HG03045 (cell line): ENCODE data around the gene GNL1.

Experiments used
- ATAC-seq: cut with Tn5 transposase; IDR thresholded peaks from one replicate; pipeline ENCODE4 v1.9.1; 2021; ENCODE audit warnings: mild to moderate bottlenecking, moderate library complexity; ENCODE audit not compliant: unreplicated experiment

Gene GNL1

DNA sequence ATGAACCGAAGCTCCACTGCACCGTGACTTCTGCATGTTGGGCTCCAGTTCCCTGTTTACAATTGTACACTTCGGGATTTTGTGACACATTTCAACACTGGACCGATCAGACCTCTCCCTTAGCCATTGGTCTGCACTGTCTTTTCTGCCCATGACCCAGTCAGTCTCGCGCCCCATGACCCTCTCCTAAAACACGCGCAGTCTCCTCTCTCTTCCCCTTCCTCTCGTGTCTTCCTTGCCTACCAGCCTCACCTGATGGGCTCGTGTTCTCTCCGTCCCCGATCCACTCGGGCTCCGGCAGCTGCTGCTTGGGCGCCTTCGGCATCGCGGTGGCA is 14.4 kb upstream of the GNL1 start:
- peak; percentile 28 for ATAC-seq

DNA sequence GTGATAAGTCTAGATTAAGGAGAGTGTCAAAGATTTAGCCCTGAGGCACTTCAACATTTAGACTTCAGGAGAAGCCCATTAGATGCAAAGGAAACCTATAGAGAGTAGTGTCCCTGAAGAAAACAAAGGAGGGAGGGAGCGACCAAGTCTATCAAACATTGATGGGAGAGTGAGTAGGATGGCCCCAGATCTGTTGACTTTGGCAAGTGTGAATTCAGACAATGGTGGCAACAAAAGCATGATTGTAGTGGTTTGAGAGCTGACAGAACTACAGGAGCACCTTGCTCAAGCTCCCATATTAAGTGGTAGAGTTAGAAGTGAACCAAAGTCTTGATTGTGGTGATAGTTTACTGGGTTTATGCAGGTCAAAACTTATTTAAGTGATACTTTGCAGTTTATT is 14.0 kb upstream of the GNL1 start:
- no peak for ATAC-seq

DNA sequence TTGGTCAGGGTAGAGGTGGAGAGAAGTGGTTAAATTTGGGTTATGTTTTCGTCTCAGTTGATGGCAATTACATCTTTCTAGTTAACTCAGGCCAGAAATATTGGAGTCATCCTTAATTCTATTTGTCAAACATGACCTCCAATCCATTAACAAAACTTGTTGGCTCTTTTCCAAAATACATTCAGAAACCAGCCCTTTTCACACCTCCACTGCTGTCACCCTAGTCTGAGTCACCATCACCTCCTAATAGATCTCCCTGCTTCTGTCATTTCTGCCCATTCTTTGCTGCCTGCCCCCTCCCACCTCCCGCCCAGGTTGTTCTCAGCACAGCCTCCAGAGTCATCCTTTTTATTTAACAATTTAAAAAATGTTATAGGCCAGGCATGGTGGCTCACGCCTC is 12.0 kb upstream of the GNL1 start:
- ATAC-seq = no peak

DNA sequence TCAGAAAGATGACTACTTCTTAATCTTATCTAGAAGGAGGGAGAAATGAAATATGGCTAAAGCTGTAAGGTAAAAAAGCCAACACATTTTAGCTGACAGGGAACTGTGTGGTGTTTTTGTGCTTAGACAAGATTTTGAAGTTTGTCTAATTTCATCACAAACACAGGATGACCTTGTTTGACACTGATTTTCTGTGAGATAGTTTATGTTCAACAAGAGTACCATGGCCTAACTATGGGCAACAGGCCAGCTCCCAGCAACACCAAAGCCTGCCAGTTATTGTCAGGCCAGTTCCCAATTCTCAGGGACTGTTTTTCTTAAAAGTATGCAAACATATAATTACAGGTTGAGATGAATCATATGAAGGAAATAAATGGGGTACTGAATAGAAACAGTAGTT is 9.5 kb upstream of the GNL1 start:
- no peak for ATAC-seq

DNA sequence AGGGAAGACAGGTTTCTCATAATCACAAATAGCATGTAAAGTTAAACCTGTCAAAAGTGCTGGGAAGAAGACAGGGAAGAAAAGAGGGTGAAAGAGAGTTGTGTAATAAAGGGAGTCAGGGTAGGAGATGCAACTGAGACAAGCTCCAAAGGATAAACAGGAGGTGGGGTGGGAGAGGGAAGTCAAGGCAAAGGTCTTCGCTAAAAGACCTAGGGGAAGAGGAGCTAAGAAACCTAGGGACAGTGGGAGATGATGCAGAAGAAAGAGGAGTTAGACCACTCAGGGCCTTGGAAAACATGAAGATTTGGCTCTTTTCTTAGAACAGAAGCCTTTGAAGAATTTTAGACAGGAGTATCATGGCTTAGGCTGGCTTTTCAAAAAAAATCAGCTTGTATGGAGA is 7.8 kb upstream of the GNL1 start:
- ATAC-seq = no peak

DNA sequence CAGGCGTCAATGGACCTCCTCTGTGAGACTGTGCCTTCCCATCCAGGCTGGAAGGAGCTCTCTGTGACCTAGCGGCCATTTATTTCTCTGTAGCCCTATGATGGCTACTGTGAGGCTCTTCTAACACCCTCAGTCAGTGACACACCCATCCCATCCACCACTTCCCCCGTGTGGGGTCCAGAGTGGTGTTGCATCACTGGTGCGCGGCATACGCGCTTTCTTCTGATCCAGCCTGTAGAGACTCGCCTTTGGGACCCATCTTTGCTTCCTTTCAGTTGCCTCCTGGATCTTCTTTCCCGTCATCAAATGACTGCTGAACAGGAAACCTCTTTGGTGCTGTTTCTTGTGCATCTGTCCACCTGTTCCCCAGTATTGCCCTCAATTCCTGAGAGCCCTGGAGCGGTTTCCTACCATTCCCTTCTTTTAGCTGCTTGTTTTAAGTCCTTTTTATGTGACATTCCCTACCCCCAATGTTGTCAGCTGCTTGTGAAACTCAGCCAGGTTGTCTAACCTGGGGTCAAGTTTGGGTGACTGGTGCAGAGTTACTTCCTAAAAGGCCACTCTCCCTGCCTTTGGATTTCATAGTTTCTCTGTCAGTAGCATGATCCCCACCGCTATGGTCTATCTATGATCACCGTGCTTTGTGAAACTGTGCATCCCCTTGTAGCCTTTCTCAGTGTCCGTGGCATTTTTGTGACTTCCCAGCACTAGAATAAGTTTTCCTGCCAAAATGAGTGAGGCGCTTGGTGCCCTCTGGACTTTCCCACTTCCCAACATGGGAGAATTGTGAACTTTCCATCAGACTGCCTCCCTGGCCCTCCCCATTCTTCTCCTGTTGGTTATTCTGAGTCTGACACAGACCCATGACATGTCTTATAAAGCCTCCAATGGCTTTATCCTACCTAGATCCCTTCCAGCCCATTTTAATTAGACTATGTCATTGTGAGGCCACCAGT is 6.5 kb upstream of the GNL1 start:
- ATAC-seq = no peak

DNA sequence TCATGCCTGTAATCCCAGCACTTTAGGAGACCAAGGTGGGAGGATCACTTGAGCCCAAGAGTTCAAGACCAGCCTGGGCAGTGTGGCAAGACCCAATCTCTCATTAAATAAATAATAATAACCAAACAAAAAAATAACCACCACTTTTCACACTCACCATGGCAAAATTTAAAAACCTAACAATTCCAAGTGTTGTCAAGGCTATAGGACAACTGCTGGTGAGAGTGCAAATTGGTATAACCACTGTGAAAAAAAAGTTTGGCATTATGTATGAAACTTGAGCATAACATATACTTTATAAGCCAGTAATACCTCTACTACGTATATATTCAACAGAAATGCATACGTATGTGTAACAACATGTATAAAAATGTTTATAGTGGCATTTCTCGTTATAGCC is 4.6 kb upstream of the GNL1 start:
- ATAC-seq = no peak

DNA sequence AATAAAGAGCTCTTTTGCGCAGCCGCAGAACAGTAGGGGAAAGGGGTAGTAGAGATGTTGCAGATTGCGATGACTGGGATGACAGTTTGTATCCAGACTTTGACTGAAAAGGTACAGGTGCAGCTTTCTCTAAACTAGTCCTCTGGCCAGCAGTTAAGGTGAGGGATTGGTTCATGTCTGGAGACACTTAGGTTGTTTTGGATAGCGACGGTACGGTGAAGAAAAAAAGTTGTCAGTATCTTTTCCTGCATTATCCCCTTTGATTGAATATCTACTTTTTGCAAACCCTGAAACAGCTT is 1.3 kb upstream of the GNL1 start:
- ATAC-seq = no peak

DNA sequence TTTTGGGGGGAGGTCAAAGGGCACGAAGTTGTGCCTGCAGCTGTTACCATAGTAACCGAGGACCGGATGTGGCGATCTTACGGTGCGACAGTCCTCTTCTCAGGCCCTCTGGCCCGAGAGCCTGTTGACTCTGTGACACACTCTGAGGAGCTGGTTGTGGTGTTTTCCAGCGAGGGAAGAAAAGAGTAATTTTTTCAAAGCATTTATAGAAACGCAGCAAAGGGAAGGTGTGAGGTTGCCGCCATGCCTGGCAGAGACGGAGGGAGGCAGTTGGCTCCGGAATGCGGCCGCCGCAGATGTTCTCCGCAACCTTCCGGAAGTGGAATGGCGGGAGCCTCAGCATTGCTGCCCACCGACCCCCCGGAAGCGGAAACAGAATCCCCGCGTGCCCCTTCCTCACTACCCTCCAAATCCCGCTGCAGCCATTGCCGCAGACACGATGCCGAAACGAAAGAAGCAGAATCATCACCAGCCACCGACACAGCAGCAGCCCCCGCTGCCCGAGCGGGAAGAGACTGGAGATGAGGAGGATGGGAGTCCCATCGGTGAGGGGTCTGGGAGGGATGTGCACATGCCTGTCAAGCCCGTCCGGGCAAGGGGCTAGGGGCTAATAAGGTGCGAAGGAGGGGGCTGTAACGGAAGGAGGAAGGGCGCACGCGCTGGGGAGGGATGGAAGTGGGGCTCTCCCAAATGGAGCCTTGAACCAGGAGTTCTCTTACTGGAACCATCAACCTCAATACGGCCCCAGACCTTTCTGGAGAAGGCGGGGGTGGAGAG is 805 bp upstream of the GNL1 start, which contains the start of gene PRR3:
PRR3 (plus strand) TSS at position 390 of the 777 bp plus-strand sequence; CDS start at position 440, 50 bp downstream.
- ATAC-seq = peak; percentile 54

DNA sequence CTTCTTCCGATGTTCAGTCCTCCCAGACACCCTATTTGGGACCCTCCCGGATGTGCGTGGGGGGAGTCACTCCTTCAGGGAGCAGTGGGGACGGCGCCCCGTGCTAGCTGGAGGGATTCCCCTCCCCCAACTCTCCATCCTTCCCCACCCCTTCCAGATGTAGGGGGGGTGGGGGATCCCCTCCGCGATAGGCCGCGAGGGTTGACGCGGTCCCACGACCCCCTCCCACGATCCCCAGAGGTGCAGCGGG is 548 bp downstream of the GNL1 start:
- ATAC-seq = no peak

DNA sequence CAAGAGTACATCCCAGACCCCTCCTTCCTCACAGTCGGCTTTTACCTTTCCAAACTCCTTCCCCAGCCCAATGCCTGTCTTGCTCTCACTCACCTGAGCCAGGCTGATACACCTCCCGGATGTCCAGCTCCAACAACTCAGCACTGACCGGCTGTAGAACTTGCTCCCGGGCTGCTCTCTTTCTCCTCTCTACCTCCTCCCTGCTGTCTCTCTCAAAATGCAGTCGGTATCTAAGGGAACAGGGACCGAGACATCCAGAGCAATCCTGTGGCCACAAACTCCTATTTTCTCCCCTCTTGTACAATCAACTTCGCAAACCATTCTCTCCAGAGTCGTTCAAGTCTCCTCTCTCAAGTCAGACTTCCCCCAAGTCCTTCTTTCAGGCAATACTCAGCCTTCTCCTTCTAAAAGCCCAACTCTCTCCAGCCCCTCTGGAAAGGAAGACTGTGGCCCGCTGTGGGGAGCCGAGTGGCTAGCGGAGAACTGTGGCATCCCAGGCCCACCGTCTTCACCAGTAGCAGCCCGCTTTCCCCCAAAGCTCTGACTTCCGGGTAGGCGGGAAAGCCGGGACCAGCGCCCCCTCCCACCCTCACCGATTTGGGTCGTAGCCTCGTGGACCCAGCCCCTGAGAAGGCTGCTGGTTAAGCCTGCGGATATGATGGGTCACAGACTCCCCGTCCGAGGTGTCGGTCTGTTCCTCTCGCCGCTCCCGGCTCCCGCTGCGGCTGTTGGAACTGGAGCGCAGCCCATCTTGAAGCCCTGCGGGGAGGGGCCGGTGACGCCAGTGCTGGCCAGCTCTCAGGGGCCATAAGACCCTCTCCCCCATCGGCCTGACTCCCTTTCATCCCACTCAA is 1.1 kb downstream of the GNL1 start:
- no peak for ATAC-seq

DNA sequence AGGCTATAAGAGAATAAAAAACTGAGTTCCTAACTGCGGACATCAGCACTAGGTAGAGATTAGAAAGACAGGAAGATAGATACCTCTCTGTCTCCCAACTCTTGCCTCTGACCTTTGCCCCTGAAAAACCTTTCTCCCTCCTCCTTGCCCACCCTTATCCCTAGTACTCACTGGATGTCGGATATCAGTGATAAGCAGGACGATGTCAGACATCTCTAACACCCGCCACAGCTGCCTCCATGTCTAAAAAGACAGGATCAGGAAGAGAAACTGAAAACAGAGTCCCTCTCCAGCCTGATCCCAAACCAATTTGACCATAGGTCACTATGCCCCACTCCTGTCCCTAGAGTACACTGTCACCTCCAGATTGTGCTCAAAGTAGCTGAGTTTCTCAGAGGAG is 1.9 kb downstream of the GNL1 start:
- no peak for ATAC-seq

DNA sequence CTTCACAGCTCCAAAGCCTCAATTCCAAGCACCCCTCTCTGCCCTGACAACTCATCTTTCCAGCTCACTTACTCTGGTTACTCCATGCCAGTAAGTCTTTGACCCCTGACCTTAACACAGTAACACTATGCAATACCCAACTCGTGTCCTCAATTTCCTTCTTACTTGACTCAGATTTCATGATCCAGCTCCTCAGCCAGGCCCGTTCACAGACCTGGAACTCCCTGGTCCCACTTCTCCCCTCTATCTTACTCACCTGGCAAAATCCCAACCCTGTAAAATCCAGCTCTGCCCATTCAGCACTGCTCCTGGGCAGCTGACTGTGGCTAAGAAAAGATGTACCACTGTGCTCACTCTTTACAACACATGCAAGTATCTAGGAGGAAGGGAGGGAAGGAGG is 7.9 kb downstream of the GNL1 start:
- ATAC-seq = no peak

DNA sequence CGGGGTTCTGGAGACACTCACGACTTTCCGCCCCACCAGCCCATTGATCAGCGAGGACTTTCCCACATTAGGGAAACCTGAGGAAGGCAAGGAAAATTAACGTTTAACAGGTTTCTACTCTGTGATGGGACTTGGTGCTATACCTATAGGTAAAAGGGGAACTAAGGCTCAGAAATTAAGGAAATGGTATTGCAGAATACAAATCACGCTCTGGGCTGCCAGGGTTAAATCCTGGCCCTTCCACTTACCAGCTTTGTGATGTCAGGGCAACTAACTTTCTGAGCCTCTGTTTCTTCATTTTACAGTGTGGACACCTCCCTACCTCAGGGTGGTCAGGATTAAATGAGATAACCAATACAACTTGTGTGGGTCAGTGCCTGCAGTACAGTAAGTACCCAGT is 8.8 kb downstream of the GNL1 start:
- no peak for ATAC-seq

DNA sequence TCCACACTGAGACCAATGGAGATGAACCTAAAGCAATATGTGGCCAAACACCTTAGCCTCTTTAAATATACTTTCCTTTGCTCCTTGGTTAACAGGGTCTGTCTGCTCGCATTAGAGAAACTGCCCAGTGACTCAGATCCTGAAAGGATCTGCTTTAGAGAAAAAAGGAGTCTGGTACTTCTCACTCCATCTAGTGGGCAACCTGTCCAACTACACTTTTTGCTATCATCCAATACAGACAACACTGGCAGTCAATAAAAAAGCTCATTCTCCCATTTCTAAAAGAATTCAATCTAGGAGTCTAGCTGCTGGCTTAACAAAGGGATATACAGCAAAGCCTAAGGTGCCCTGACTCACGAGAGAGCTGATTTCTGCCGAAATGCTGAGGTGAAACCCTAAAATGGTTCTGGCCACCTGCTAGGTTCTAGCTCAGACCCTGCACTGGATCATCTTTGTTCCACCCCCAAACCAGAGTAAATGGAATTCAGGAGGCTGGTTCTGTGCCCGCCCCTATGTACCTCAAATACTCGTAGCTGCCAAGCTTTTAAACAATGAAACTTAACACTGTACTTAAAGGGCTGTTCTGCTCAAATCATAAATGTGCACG is 11.5 kb downstream of the GNL1 start:
- ATAC-seq = no peak

DNA sequence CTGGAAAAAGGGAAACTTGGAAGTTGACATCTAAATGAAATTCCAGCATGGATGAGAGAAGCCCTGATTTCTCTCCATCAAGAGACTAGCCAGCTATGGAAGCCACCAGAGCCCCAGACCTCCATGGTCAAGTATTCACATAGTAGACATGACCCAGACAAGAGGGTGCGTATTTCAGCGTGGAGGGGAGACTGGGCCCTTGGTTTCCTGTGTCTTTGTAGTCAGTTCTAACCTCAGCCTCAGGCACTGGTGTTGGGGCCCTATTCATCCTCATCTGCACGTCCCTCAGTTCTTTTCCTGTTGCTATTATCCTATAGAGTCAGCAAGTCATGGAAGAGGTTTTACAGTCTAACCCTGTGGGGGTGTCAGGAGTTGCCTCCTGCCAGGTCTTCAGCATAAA is 12.5 kb downstream of the GNL1 start:
- ATAC-seq = no peak

DNA sequence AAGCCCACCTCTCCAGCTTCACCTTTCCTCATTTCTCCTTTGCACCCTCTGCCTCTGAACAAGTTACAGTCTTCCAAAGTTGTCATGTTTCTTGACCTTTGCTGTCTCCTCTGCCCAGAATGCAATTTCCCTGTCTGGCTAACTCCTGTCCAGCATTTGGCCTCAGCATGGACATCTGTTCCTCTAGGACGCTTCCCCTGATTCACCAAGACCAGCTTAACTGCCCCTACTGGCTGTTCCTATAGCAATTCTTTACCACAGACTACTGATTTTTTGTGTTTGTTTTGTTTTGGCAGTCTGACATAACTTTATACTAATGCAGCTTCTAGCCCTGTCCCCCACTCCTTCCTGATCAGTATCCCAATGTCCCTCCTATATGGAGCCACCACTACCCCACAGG is 13.4 kb downstream of the GNL1 start:
- no peak for ATAC-seq

DNA sequence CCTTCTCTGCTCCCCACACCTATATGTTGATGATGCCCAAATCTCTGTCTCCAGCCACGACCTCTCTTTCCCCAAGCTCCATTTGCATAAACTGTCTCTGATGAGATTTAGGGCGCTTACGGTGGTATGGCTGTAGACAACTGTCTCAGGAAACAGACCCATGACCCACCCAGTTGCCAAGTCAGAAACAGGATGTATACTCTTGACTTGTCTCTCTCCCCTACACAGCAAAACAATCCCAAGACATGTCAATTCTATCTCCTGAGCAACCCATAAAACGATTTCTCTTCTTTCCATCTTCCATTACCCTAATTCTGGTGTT is 13.9 kb downstream of the GNL1 start:
- no peak for ATAC-seq

DNA sequence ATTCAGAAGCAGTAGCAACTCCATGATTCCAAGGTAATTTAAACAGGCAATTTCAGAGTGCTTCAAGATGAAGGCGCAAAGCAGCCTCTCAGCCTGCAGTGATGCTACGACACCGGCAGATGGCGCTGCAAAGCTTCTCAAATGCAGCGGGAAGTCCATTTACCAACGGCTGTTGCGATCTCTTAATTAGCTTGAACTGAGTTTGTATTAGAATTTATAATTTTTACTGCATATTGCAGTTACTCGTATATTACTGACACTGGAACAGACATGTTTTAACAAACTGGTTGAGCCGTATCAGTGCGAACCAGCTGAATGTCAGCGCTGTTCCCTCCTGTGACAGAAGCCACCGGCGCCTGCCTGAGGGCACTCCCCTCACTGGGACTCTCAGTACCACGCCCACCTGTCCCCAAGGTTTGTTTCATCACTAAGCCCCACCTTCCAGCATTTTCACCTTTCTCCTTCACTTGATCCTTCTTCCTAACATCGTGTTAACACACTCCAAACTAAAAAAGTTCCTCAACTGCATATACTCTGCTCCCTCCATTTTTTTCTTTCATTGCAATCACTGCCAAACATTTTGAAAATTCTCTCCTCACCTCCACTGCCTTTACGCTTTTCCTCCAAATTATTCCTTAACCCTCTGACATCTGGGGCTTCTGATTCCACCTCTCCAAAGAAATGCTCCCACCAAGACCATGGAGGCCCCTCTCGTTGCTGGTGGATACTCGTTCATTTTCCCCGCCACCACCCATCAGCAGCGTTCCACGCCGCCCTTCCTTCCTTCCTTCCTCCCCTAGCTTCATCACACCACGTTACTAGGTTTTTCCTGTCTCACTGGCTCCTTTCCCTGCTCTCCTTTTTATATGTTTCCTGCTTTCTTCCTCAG is 14.5 kb downstream of the GNL1 start:
- ATAC-seq = no peak

DNA sequence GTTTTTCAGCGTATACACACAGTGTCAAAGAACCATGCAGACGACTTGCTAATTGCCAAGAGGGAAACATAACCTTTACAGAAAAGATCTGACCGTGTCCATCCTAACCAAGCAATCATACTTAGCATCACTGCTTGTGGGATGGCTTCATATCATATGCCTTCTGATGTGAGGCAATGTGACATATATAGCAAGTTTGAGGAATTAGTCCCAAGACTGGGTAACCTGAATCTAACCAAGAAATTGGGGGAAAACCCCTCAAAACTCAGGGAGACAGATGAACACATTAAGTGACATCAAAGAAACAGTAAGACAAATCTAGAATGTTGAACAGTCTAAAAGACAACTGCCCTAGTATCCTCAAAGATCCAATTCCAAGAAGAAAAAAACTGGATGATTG is 18.4 kb downstream of the GNL1 start:
- no peak for ATAC-seq
